ENCODE data around the gene CLDN6.

- TF ChIP-seq CTCF (conservative IDR thresholded peaks at IDR 0.05 in 1 of 2, IDR thresholded peaks at IDR 0.05 in 1 of 2; ENCODE audit: low read depth in 1 of 2, low read length in 2 of 2) (no peak), EZH2 (IDR thresholded peaks at IDR 0.05; ENCODE audit: low read length, missing control alignments) (no peak)
Observed at GRCh38 chr16:2975161-2975795, 42.7 kb downstream of the CLDN6 start.
